ENCODE measurements around the gene LRRTM4.

- TF ChIP-seq CTCF (IDR thresholded peaks at IDR 0.05) (no peak), POLR2A (IDR thresholded peaks at IDR 0.05) (no peak)
Observed at GRCh38 chr2:77210725-77211124, 311.5 kb downstream of the LRRTM4 start.
